Progenitor cell of endocrine pancreas (in vitro differentiated cells): ENCODE results near the gene CHSY3. TPM values are rescaled to one million over a fixed set of nuclear protein-coding genes. Genes with fewer than 3 reads are reported as not detected.

Source experiments
- DNase-seq: peaks from one replicate; pipeline ENCODE4 v3.0.0; 2021; ENCODE audit warnings: low spot score; ENCODE audit not compliant: unreplicated experiment
- H3K27ac Mint-ChIP-seq: 2 replicates; pipeline ENCODE4 v1.8.0; 2021; ENCODE audit warnings: mild to moderate bottlenecking, moderate library complexity, mixed read lengths
- H3K27me3 Mint-ChIP-seq: 2 replicates; pipeline ENCODE4 v1.8.0; 2021; ENCODE audit warnings: mixed read lengths
- H3K36me3 Mint-ChIP-seq: 2 replicates; pipeline ENCODE4 v1.8.0; 2022; ENCODE audit warnings: mixed read lengths; ENCODE audit not compliant: insufficient read depth
- H3K4me1 Mint-ChIP-seq: 2 replicates; pipeline ENCODE4 v1.8.0; 2021; ENCODE audit warnings: low read depth, mixed read lengths
- H3K4me3 Mint-ChIP-seq: 2 replicates; pipeline ENCODE4 v1.8.0; 2021; ENCODE audit warnings: low read depth, mild to moderate bottlenecking, moderate library complexity, mixed read lengths
- H3K9me3 Mint-ChIP-seq: 2 replicates; pipeline ENCODE4 v1.8.0; 2021; ENCODE audit warnings: low read depth, mixed read lengths
- total RNA-seq: library from RNA; stranded (reverse); gene quantifications from 2 replicates; pipeline ENCODE4 v1.2.1, GENCODE V29; 2021
- TF ChIP-seq, protein P1 (sequence below): fragments of 200-600 bp; sonication (generic); IDR thresholded peaks from one replicate; pipeline ENCODE4 v1.5.0; 2021; ENCODE audit warnings: antibody characterized with exemption, mild to moderate bottlenecking; ENCODE audit not compliant: unreplicated experiment

CHSY3 gene
- total RNA-seq, 1 donor from 2014 or later, result 0.84 TPM

DNA sequence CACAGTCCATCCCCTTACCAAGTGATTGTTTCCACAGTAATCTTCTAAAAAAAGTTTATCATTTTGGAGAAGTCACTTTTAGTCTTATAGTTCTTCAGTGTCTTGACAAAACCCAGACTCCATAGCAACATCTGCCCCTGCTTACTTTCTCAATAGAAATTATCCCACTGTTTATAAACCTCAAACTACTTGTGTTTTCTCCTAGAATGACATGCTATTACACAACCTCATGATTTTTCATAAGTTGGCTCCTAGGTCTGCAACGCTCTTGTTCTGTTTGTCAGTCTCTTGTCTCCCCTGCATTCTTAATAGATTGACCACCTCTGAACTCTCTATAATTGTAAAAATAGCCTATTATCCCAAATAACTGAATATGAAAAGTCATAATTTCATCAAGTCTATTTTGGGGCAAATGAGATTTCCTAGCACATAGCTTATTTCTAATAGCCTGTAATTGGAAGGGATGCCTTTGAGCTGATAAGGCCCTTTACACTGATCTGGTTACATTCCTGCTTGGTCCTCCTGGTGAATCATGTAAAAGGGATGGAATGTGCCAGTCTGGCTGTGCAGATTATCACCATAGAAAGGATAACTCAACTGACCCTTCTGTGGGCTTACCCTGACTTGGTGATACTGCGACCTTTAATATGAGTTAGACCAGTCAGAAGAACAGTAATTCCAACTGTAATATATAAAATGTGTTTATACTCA is 69.6 kb downstream of the CHSY3 start:
- Mint-ChIP-seq H3K9me3 (no peaks in the 10 kb centered on the region), H3K4me1 (no peaks in the 10 kb centered on the region), H3K27me3 (no peaks in the 10 kb centered on the region), H3K4me3 (no peak overlapping the region), H3K27ac (no peak overlapping the region), H3K36me3 (no peaks in the 10 kb centered on the region)
- TF ChIP-seq, protein P1, sequence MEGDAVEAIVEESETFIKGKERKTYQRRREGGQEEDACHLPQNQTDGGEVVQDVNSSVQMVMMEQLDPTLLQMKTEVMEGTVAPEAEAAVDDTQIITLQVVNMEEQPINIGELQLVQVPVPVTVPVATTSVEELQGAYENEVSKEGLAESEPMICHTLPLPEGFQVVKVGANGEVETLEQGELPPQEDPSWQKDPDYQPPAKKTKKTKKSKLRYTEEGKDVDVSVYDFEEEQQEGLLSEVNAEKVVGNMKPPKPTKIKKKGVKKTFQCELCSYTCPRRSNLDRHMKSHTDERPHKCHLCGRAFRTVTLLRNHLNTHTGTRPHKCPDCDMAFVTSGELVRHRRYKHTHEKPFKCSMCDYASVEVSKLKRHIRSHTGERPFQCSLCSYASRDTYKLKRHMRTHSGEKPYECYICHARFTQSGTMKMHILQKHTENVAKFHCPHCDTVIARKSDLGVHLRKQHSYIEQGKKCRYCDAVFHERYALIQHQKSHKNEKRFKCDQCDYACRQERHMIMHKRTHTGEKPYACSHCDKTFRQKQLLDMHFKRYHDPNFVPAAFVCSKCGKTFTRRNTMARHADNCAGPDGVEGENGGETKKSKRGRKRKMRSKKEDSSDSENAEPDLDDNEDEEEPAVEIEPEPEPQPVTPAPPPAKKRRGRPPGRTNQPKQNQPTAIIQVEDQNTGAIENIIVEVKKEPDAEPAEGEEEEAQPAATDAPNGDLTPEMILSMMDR, result no peak
- DNase-seq, result no peak

DNA sequence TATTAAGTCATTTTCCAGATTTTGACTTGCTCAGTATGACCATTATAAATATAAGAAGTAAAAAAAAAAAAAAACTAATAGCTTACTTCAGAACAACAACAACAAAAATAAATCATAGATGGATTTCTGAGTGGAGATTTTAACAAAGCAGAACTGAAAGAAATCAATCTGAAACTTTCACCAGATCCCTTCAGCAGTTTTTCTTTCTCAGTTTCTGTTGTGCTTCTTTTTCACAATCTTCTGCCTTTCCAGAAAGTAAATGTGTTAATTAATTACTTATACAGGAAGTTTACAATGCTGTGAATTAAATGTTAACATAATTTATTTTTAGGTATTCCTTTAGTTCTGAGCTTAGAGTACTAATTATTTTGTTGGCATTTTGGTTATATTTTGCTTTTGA is 73.5 kb downstream of the CHSY3 start:
- no peaks in the 10 kb centered on the region for H3K36me3 Mint-ChIP-seq
- no peak for DNase-seq

DNA sequence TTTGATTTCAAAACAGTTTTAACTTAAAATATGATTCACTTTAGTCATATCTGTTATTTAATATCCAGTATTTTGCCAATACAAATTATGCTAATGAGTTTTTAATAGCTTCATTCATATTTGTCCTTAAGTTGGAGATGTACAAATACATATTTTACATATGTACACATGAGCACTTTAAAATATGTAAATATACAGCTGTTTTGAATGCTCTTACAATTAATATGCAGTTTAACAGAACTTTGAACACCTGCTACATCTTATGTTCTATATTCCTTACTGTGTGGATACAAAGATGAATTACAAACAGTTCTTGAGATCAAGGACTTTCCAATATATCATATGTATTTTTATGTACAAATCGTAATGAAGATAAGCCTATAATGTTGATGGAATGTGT is 74.0 kb downstream of the CHSY3 start:
- no peak for DNase-seq
- H3K36me3 Mint-ChIP-seq, result no peaks in the 10 kb centered on the region
- H3K4me3 Mint-ChIP-seq, result no peak overlapping the region
- no peaks in the 10 kb centered on the region for H3K4me1 Mint-ChIP-seq
- no peaks in the 10 kb centered on the region for H3K9me3 Mint-ChIP-seq
- TF ChIP-seq, protein P1, result no peak
- no peaks in the 10 kb centered on the region for H3K27me3 Mint-ChIP-seq
- no peak overlapping the region for H3K27ac Mint-ChIP-seq

More for the DNA sequence above, 73.5 kb downstream of the CHSY3 start:
- Mint-ChIP-seq H3K4me1 (no peaks in the 10 kb centered on the region), H3K4me3 (no peak overlapping the region), H3K27ac (no peak overlapping the region), H3K9me3 (no peaks in the 10 kb centered on the region), H3K27me3 (no peaks in the 10 kb centered on the region)
- TF ChIP-seq, protein P1, result no peak

DNA sequence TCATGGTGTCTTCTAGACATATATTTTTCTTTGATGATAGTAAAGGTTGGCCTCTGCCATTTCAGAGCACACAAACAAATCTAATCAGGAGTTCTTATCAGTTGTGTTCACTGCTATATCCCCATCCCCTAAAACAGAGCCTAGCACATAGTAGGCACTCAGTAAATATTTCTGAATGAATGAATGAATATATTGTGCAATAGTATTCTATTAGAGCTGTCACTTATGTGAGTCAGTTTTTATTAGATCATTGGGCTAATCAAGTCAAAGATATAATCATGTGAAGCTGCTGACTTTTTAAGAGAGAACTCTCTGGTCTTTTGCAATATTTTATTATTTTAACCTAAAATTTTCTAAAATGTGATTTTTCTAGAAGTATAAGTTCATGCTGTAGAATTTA is 84.2 kb downstream of the CHSY3 start:
- TF ChIP-seq, protein P1, result no peak
- no peak overlapping the region for H3K4me3 Mint-ChIP-seq
- no peak for DNase-seq
- no peaks in the 10 kb centered on the region for H3K27me3 Mint-ChIP-seq
- peaks cover 16% of the 10 kb centered on the region for H3K9me3 Mint-ChIP-seq
- no peaks in the 10 kb centered on the region for H3K36me3 Mint-ChIP-seq
- no peak overlapping the region for H3K27ac Mint-ChIP-seq
- no peaks in the 10 kb centered on the region for H3K4me1 Mint-ChIP-seq

DNA sequence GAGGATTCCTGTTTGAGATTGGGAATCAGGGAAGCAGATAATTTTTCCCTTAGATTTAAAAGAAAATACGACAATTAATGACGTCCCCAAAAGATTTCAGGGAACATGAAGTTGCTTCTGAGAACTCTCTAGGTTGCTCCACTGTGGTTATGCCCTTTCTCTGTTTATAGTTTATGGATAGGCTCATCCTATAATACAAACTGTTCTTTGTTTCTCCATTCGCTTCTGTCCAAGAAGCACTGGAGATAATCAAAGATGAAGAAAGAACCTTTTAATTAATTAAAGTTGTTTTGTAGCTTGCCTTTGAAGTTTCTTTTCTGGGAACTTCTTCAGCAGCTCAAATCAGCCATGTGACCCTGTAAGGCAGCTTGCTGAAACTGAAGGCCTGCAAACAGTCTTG is 87.5 kb downstream of the CHSY3 start:
- Mint-ChIP-seq H3K9me3 (peaks cover 6% of the 10 kb centered on the region), H3K27me3 (no peaks in the 10 kb centered on the region), H3K4me1 (no peaks in the 10 kb centered on the region), H3K27ac (no peak overlapping the region), H3K4me3 (no peak overlapping the region), H3K36me3 (no peaks in the 10 kb centered on the region)
- DNase-seq, result no peak
- TF ChIP-seq, protein P1, result no peak
